Hepatocyte (in vitro differentiated cells): ENCODE data around the gene FAM120B. TPM values are rescaled to one million over a fixed set of nuclear protein-coding genes. Genes with fewer than 3 reads are reported as not detected.

Source experiments
- DNase-seq: peaks from one replicate; pipeline ENCODE4 v3.0.0-alpha.2; 2016; ENCODE audit warnings: low spot score
- H2AFZ ChIP-seq: fragments of 200-600 bp; sonication (generic); 2 replicates; pipeline ENCODE4 v1.6.0; 2016; ENCODE audit warnings: antibody characterized with exemption, mild to moderate bottlenecking
- H3K27ac ChIP-seq: fragments of 200-600 bp; sonication (generic); 2 replicates; pipeline ENCODE4 v1.5.1; 2016; ENCODE audit warnings: mild to moderate bottlenecking
- H3K27me3 ChIP-seq: fragments of 200-600 bp; sonication (generic); 2 replicates; pipeline ENCODE4 v1.6.1; 2016
- H3K36me3 ChIP-seq: fragments of 200-600 bp; sonication (generic); replicated peaks from 2 replicates; pipeline ENCODE4 v1.5.1; 2016; ENCODE audit warnings: low read depth; ENCODE audit not compliant: insufficient read depth
- H3K4me1 ChIP-seq: fragments of 200-600 bp; sonication (generic); 2 replicates; pipeline ENCODE4 v1.5.1; 2016; ENCODE audit warnings: mild to moderate bottlenecking, moderate library complexity; ENCODE audit not compliant: insufficient read depth
- H3K4me2 ChIP-seq: fragments of 200-600 bp; sonication (generic); 2 replicates; pipeline ENCODE4 v1.6.0; 2016
- H3K4me3 ChIP-seq: fragments of 200-600 bp; sonication (generic); 2 replicates; pipeline ENCODE4 v1.5.1; 2016; ENCODE audit warnings: mild to moderate bottlenecking
- H3K79me2 ChIP-seq: fragments of 200-600 bp; sonication (generic); 2 replicates; pipeline ENCODE4 v1.6.0; 2017; ENCODE audit warnings: mild to moderate bottlenecking
- H3K9me2 ChIP-seq: fragments of 200-600 bp; sonication (generic); replicated peaks from 2 replicates; pipeline ENCODE4 v1.6.0; 2017; ENCODE audit warnings: mild to moderate bottlenecking; ENCODE audit not compliant: insufficient read depth
- H3K9me3 ChIP-seq: fragments of 200-600 bp; sonication (generic); 2 replicates; pipeline ENCODE4 v1.5.1; 2016; ENCODE audit warnings: low read depth, mild to moderate bottlenecking
- H4K20me1 ChIP-seq: fragments of 200-600 bp; sonication (generic); 2 replicates; pipeline ENCODE4 v1.6.0; 2016; ENCODE audit warnings: mild to moderate bottlenecking; ENCODE audit not compliant: insufficient read depth, poor library complexity, severe bottlenecking
- CTCF ChIP-seq: fragments of 200-600 bp; sonication (generic); IDR thresholded peaks from 2 replicates; pipeline ENCODE4 v1.5.1; 2016; ENCODE audit warnings: antibody characterized with exemption, mild to moderate bottlenecking; ENCODE audit not compliant: poor library complexity
- EZH2 ChIP-seq: fragments of 200-600 bp; sonication (generic); IDR thresholded peaks from 2 replicates; pipeline ENCODE4 v1.6.1; 2016; ENCODE audit warnings: antibody characterized with exemption, mild to moderate bottlenecking, borderline replicate concordance
- EZH2phosphoT487 ChIP-seq: fragments of 200-600 bp; sonication (generic); IDR thresholded peaks from one replicate; pipeline ENCODE4 v1.6.1; 2018; ENCODE audit warnings: antibody characterized with exemption, mild to moderate bottlenecking, low read depth, moderate library complexity; ENCODE audit not compliant: unreplicated experiment, severe bottlenecking
- whole genome bisulfite sequencing: methylation state at CpG from one replicate; pipeline ENCODE4 v1.1.6; 2016; ENCODE audit warnings: low lambda C conversion rate; ENCODE audit errors: missing lambda C conversion rate; 5-methylcytosine and 5-hydroxymethylcytosine counted together
- polyA plus RNA-seq: library from polyadenylated mRNA; unstranded; fragments of >200 nt; fragmentation: Nextera tagmentation; extraction: Ambion mirVana; gene quantifications from 2 replicates; pipeline ENCODE4 v1.2.1, GENCODE V29; 2016
- total RNA-seq: library from RNA; depleted of rRNA; stranded (reverse); fragments of >200 nt; gene quantifications from 2 replicates; pipeline ENCODE4 v1.2.3, GENCODE V29; 2014

FAM120B gene
- total and polyA plus RNA-seq, 2 experiments from 2014 or later: 16.0 to 25.8 TPM

GRCh38 chr6:170259278-170259677 is 47.3 kb upstream of the FAM120B start:
- no peaks in the 10 kb centered on the region for H3K79me2 ChIP-seq
- H3K9me2 ChIP-seq: no peaks in the 10 kb centered on the region
- H3K4me3 ChIP-seq: no peak overlapping the region
- TF ChIP-seq EZH2: no peak
- TF ChIP-seq CTCF: no peak
- TF ChIP-seq EZH2phosphoT487: no peak
- H3K27me3 ChIP-seq: no peaks in the 10 kb centered on the region
- H2AFZ ChIP-seq: no peak overlapping the region
- H3K9me3 ChIP-seq: no peaks in the 10 kb centered on the region
- no peaks in the 10 kb centered on the region for H4K20me1 ChIP-seq
- no peaks in the 10 kb centered on the region for H3K36me3 ChIP-seq
- WGBS: 85% methylated on average over 5 of the region's 5 CpGs
- H3K4me1 ChIP-seq: no peaks in the 10 kb centered on the region
- no peak for DNase-seq
- H3K4me2 ChIP-seq: no peak overlapping the region
- H3K27ac ChIP-seq: no peak overlapping the region

GRCh38 chr6:170260686-170261085 is 45.9 kb upstream of the FAM120B start:
- H3K9me2 ChIP-seq: no peaks in the 10 kb centered on the region
- H4K20me1 ChIP-seq: no peaks in the 10 kb centered on the region
- no peaks in the 10 kb centered on the region for H3K79me2 ChIP-seq
- H3K4me3 ChIP-seq: no peak overlapping the region
- no peaks in the 10 kb centered on the region for H3K36me3 ChIP-seq
- H3K27me3 ChIP-seq: no peaks in the 10 kb centered on the region
- no peak overlapping the region for H3K4me2 ChIP-seq
- TF ChIP-seq EZH2phosphoT487: no peak
- no peak for TF ChIP-seq CTCF
- no peak for TF ChIP-seq EZH2
- 84% methylated on average over 7 of the region's 7 CpGs for WGBS
- no peaks in the 10 kb centered on the region for H3K9me3 ChIP-seq
- H3K4me1 ChIP-seq: peaks cover 7% of the 10 kb centered on the region
- DNase-seq: no peak
- H3K27ac ChIP-seq: no peak overlapping the region
- H2AFZ ChIP-seq: no peak overlapping the region

GRCh38 chr6:170261643-170262488 is 44.7 kb upstream of the FAM120B start:
- 90% methylated on average over 32 of the region's 32 CpGs for WGBS
- no peak overlapping the region for H3K27ac ChIP-seq

More at GRCh38 chr6:170261643-170262488, 44.7 kb upstream of the FAM120B start:
- Histone ChIP-seq H2AFZ (no peak overlapping the region), H3K9me2 (no peaks in the 10 kb centered on the region), H3K4me3 (no peak overlapping the region), H3K4me2 (no peak overlapping the region), H3K9me3 (no peaks in the 10 kb centered on the region), H3K36me3 (no peaks in the 10 kb centered on the region), H3K4me1 (peaks cover 15% of the 10 kb centered on the region), H4K20me1 (no peaks in the 10 kb centered on the region), H3K27me3 (no peaks in the 10 kb centered on the region), H3K79me2 (no peaks in the 10 kb centered on the region)
- TF ChIP-seq EZH2: no peak
- TF ChIP-seq CTCF: no peak
- TF ChIP-seq EZH2phosphoT487: no peak
- DNase-seq: no peak
